ENCODE results near the gene DCAF7.

DCAF7 gene

DNA sequence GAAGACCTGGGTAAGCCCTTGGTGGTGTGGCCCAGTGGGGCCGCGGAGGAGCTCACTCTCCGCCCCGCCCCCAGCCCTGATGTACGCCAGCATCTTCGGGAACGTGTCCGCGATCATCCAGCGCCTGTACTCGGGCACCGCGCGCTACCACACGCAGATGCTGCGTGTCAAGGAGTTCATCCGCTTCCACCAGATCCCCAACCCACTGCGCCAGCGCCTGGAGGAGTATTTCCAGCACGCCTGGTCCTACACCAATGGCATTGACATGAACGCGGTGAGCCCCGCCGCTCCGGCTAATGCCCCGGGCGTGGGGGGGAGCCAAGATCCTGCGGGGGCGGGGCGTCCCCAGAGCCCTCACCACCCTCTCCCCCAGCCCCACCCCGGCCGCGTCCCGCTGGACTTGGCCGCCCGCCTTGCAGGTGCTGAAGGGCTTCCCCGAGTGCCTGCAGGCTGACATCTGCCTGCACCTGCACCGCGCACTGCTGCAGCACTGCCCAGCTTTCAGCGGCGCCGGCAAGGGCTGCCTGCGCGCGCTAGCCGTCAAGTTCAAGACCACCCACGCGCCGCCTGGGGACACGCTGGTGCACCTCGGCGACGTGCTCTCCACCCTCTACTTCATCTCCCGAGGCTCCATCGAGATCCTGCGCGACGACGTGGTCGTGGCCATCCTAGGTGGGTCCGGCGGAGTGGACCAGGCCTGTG lies 12.1 kb upstream of the DCAF7 start:
- peaks cover 30% of the 10 kb centered on the region for H3K27me3 ChIP-seq (ENCODE audit: insufficient read depth, low read length)
- H3K36me3 ChIP-seq (ENCODE audit: insufficient read depth, low read length): no peaks in the 10 kb centered on the region
- no peak overlapping the region for H3K27ac ChIP-seq (ENCODE audit: low read depth, low read length)
- peak overlapping the region; percentile 38 for H3K4me3 ChIP-seq (ENCODE audit: low read length)
- WGBS: 61% methylated on average over 62 of the region's 62 CpGs
- H3K4me1 ChIP-seq (ENCODE audit: insufficient read depth, low read length): no peaks in the 10 kb centered on the region
- H3K9me3 ChIP-seq (ENCODE audit: insufficient read depth, low read depth, low read length): no peaks in the 10 kb centered on the region
- H3K9ac ChIP-seq (ENCODE audit: low read depth, low read length): no peak overlapping the region

DNA sequence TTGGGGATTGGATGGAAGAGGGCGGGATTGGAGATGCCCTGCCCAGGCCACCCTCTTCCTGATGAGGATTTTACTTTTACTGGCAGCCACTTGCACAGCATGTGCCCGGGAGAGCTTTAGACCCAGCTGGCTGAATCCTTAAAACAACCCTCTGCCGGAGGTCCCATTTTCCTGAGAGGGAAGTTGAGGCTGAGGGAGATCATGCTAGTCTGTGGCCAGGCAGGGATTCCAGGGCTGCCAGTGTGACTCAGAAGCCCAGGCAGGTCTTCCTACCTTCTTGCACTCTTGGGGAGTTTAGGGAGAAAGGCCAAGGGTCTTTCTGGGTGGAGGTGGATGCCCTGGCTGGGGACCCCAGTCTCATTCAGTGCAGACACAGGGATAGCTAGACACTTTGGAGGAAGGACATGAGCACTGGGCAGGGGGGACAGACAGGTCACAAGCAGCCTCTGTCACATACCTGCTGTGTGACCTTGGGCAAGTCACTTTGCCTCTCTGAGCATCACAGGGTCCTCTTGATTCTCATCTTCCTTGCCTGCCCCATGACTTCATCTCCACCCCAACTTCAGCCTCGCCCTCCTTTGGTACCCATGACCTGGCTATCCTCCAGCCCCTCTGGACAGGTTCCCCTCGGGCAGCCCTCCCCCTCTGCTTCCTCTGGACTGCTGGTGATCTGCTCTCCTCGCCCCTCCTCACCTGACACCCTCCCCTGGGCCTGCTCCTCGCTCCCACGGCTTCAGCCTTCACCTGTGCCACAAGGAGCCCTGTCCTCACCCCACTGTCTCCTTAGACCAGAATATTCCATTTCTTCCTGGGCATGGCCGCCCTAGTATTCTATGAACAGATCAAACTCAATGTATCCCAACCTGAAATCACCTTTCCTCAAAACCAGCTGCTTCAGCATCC lies 11.3 kb upstream of the DCAF7 start:
- Histone ChIP-seq H3K27ac (ENCODE audit: low read depth, low read length) (no peak overlapping the region), H3K4me3 (ENCODE audit: low read length) (peak overlapping the region; percentile 38; the same call in 1 of the 2 replicates), H3K4me1 (ENCODE audit: insufficient read depth, low read length) (0 out of 2 replicates have a peak, but pooled peaks cover 2% of the 10 kb centered on the region), H3K36me3 (ENCODE audit: insufficient read depth, low read length) (no peaks in the 10 kb centered on the region), H3K9me3 (ENCODE audit: insufficient read depth, low read depth, low read length) (no peaks in the 10 kb centered on the region), H3K27me3 (ENCODE audit: insufficient read depth, low read length) (peaks cover 30% of the 10 kb centered on the region), H3K9ac (ENCODE audit: low read depth, low read length) (no peak overlapping the region)
- 84% methylated on average over 9 of the region's 9 CpGs for WGBS

DNA sequence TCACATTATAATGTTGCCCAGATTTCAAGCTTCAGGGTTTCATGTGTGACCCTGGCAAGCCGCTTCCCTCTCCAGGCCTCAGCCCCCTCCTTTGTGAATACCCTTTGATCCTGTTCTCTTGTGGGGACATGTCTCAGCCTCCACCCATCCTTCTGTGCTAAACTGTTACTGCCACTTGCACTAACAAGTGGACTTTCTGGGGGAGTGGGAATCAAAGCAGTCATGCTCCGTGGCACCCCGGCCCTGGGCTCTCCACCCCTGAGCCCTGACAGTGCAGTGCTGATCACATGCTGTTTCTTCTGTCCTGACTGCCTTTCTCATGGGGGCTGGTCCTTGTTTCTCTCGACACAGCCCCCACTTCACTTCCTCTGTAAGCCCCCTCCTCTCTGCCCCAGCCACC lies 9.7 kb upstream of the DCAF7 start:
- H3K27me3 ChIP-seq (ENCODE audit: insufficient read depth, low read length): peaks cover 30% of the 10 kb centered on the region
- 0 out of 2 replicates have a peak, but pooled peaks cover 6% of the 10 kb centered on the region for H3K4me1 ChIP-seq (ENCODE audit: insufficient read depth, low read length)
- H3K27ac ChIP-seq (ENCODE audit: low read depth, low read length): no peak overlapping the region
- no peaks in the 10 kb centered on the region for H3K36me3 ChIP-seq (ENCODE audit: insufficient read depth, low read length)
- 75% methylated on average over 4 of the region's 4 CpGs for WGBS
- H3K4me3 ChIP-seq (ENCODE audit: low read length): no peak overlapping the region
- H3K9me3 ChIP-seq (ENCODE audit: insufficient read depth, low read depth, low read length): no peaks in the 10 kb centered on the region
- H3K9ac ChIP-seq (ENCODE audit: low read depth, low read length): no peak overlapping the region

DNA sequence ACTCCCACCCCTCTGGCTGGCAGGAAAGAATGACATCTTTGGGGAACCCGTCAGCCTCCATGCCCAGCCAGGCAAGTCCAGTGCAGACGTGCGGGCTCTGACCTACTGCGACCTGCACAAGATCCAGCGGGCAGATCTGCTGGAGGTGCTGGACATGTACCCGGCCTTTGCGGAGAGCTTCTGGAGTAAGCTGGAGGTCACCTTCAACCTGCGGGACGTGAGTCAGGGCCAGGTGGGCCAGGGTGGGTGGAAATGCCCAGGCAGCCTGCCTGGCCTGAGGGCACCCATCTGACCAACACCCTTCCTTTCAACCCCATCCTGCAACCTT lies 8.1 kb upstream of the DCAF7 start:
- 94% methylated on average over 9 of the region's 9 CpGs for WGBS
- H3K9me3 ChIP-seq (ENCODE audit: insufficient read depth, low read depth, low read length): no peaks in the 10 kb centered on the region
- H3K4me1 ChIP-seq (ENCODE audit: insufficient read depth, low read length): 0 out of 2 replicates have a peak, but pooled peaks cover 6% of the 10 kb centered on the region
- no peak overlapping the region for H3K9ac ChIP-seq (ENCODE audit: low read depth, low read length)
- H3K27me3 ChIP-seq (ENCODE audit: insufficient read depth, low read length): peaks cover 27% of the 10 kb centered on the region
- H3K4me3 ChIP-seq (ENCODE audit: low read length): no peak overlapping the region
- no peaks in the 10 kb centered on the region for H3K36me3 ChIP-seq (ENCODE audit: insufficient read depth, low read length)
- H3K27ac ChIP-seq (ENCODE audit: low read depth, low read length): no peak overlapping the region

DNA sequence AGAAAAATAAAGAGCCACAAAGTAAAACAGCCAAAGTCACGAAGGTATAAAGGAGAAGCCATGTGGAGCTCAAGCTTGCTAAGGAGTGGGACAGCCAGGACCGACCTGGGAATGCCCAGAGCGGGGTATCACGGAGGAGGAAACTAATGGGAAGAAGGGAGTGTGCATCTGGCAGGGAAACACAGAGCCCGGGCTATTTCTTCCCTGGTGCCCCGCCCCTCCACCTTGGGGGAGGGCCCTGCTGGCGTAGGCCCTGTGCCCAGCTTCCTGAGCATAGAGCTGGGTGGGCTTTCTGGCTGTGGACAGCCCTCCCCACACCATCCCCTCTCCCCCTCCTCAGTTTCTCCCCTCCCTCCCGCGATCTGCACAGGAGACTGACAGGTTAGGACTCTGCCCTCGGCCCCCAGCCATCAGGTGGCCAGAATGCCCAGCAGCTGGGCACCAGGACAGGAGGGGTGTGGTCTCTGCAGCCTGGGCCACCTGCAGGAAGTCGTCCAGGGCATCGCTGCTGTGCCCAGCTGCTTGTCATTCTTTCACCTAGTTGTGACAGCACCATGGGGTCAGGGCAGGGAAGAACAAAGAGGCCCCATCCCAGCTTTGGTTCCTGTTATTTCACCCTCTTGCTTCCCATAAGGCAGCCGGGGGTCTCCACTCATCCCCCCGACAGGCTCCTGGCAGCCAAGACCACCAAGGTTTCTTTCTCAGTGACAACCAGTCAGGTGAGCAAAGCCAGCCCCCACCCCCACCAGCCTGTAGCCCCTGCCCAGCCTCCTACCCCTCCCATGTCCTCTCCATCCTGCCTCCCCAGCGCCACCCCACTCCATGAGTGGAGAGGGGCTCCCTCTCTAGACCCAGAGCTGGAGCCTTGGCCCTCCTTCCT lies 7.1 kb upstream of the DCAF7 start:
- 75% methylated on average over 15 of the region's 15 CpGs for WGBS
- Histone ChIP-seq H3K36me3 (ENCODE audit: insufficient read depth, low read length) (no peaks in the 10 kb centered on the region), H3K9me3 (ENCODE audit: insufficient read depth, low read depth, low read length) (no peaks in the 10 kb centered on the region), H3K9ac (ENCODE audit: low read depth, low read length) (no peak overlapping the region), H3K4me3 (ENCODE audit: low read length) (no peak overlapping the region), H3K4me1 (ENCODE audit: insufficient read depth, low read length) (0 out of 2 replicates have a peak, but pooled peaks cover 6% of the 10 kb centered on the region), H3K27ac (ENCODE audit: low read depth, low read length) (no peak overlapping the region), H3K27me3 (ENCODE audit: insufficient read depth, low read length) (peaks cover 17% of the 10 kb centered on the region)

DNA sequence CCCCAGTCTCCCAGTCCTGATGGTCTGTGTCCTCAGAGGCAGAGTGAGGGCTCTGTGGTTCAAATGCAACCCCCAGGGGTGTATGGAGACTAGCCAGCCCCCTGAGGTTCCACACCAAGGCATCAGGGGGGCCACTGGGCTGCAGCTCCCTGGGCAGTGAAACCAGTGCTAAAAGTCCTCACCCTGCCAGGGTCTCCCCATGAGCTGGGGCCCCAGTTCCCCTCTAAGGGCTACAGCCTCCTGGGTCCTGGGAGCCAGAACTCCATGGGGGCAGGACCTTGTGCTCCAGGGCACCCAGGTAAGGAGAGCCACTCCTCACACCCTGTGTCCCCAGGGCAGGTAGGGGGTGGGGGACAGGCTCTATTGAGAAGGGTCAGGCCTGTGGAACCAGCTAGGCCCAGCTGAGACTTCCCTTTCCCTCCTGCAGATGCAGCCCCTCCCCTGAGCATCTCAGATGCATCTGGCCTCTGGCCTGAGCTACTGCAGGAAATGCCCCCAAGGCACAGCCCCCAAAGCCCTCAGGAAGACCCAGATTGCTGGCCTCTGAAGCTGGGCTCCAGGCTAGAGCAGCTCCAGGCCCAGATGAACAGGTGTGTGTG lies 6.4 kb upstream of the DCAF7 start:
- Histone ChIP-seq H3K27ac (ENCODE audit: low read depth, low read length) (no peak overlapping the region), H3K4me3 (ENCODE audit: low read length) (no peak overlapping the region), H3K36me3 (ENCODE audit: insufficient read depth, low read length) (no peaks in the 10 kb centered on the region), H3K9me3 (ENCODE audit: insufficient read depth, low read depth, low read length) (no peaks in the 10 kb centered on the region), H3K9ac (ENCODE audit: low read depth, low read length) (no peak overlapping the region; the same call in 1 of the 2 replicates), H3K27me3 (ENCODE audit: insufficient read depth, low read length) (peaks cover 10% of the 10 kb centered on the region), H3K4me1 (ENCODE audit: insufficient read depth, low read length) (0 out of 2 replicates have a peak, but pooled peaks cover 6% of the 10 kb centered on the region)

DNA sequence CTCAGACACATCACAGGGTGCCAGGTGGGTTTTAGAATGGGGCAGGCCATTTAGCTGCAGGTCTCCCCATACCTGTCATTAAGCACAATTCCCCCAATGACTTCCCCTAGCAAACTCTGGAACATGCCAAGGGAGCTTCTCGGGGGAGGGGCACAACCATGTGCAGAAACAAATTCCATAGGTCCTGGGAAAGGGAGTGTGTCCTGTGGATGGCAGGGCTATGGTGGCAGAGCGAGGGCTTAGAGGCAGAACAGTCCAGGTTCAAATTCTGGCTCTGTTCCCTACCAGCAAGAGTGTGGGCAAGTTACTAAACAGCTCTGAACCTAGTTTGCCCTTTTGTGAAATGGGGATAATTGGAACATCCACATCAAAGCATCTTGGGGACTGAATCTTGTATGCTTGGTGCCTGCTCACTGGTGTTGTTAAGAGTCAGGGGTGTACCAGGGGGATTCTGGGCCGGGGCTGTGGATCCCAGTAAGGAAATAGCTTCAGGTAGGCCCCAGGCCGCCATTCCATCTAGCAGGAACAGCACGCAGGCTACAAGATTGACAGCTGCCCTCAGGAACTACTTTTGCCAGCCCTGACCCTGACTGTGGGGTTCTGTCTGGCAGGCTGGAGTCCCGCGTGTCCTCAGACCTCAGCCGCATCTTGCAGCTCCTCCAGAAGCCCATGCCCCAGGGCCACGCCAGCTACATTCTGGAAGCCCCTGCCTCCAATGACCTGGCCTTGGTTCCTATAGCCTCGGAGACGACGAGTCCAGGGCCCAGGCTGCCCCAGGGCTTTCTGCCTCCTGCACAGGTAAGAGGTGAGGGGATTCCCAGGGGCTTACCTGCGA lies 5.6 kb upstream of the DCAF7 start:
- H3K9me3 ChIP-seq (ENCODE audit: insufficient read depth, low read depth, low read length): no peaks in the 10 kb centered on the region
- peaks cover 2% of the 10 kb centered on the region; the same call in 1 of the 2 replicates for H3K27me3 ChIP-seq (ENCODE audit: insufficient read depth, low read length)
- H3K4me3 ChIP-seq (ENCODE audit: low read length): no peak overlapping the region
- H3K36me3 ChIP-seq (ENCODE audit: insufficient read depth, low read length): no peaks in the 10 kb centered on the region
- 92% methylated on average over 13 of the region's 13 CpGs for WGBS
- H3K27ac ChIP-seq (ENCODE audit: low read depth, low read length): no peak overlapping the region
- H3K9ac ChIP-seq (ENCODE audit: low read depth, low read length): no peak overlapping the region; the same call in 1 of the 2 replicates
- 0 out of 2 replicates have a peak, but pooled peaks cover 11% of the 10 kb centered on the region for H3K4me1 ChIP-seq (ENCODE audit: insufficient read depth, low read length)

DNA sequence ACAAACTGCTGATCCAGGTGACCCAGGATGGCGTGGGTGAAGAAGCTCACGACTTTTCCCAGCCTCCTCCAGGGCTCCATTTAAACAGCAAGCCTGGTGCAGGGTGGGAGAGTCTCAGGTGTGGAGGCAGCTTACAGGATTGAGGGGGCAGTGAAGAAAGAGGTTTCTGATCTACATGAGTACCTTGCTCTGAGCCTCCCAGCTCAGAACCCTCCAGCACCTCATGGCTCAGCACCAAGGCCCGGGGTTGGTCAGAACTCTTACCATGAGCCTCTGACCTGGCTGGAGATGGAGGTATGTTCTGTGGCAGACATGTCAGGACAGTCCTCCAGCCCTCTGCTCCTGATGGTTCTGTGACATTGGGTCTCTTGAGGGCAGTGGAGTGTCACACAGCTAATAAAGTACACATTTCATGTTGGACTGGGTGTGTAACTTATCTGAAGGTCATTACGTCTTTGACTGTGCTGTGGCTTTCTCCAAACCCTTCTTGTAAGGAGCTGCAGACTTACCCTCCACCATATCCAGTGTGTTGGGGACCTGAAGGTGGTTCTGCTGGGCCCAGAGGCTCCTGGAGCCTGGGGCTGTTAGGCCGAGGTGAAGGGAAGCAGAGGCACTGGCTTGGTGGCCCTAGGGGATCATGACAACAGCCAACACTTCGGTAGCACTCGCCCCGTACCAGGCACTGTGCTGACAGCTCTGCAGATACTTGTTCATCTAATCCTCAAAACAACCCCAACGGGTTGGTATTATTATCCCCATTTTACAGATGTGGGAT lies 3.8 kb upstream of the DCAF7 start:
- Histone ChIP-seq H3K27ac (ENCODE audit: low read depth, low read length) (no peak overlapping the region), H3K4me1 (ENCODE audit: insufficient read depth, low read length) (0 out of 2 replicates have a peak, but pooled peaks cover 11% of the 10 kb centered on the region), H3K9me3 (ENCODE audit: insufficient read depth, low read depth, low read length) (no peaks in the 10 kb centered on the region), H3K9ac (ENCODE audit: low read depth, low read length) (no peak overlapping the region), H3K4me3 (ENCODE audit: low read length) (no peak overlapping the region), H3K27me3 (ENCODE audit: insufficient read depth, low read length) (no peaks in the 10 kb centered on the region), H3K36me3 (ENCODE audit: insufficient read depth, low read length) (no peaks in the 10 kb centered on the region)
- WGBS: 89% methylated on average over 8 of the region's 9 CpGs

DNA sequence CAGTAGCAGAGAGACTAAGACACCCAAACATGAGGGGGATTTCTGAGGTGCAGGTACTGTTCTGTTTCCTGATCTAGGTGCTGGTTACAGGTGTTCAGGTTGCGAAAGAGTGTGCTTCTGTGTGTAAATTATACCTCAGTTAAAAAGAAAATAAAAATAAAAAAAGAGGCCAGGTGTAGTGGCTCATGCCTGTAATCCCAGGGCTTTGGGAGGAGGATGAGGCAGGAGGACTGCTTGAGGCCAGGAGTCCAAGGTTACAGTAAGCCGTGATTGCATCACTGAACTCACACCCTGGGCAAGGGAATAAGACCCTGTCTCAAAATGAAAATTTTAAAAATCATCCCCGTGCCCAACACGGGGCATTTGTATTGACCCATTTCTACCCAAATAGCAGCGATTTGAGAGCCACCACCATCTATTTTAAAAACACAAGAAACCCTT lies 3.2 kb upstream of the DCAF7 start:
- H3K36me3 ChIP-seq (ENCODE audit: insufficient read depth, low read length): no peaks in the 10 kb centered on the region
- H3K4me1 ChIP-seq (ENCODE audit: insufficient read depth, low read length): peaks cover 14% of the 10 kb centered on the region
- H3K4me3 ChIP-seq (ENCODE audit: low read length): no peak overlapping the region
- 97% methylated on average over 3 of the region's 5 CpGs for WGBS
- no peaks in the 10 kb centered on the region for H3K27me3 ChIP-seq (ENCODE audit: insufficient read depth, low read length)
- H3K9me3 ChIP-seq (ENCODE audit: insufficient read depth, low read depth, low read length): no peaks in the 10 kb centered on the region
- H3K9ac ChIP-seq (ENCODE audit: low read depth, low read length): no peak overlapping the region
- no peak overlapping the region for H3K27ac ChIP-seq (ENCODE audit: low read depth, low read length)

Measured in HUES64 (cell line).